ENCODE data around the gene NPAS4. TPM values are rescaled to one million over a fixed set of nuclear protein-coding genes. Genes with fewer than 3 reads are reported as not detected.

The NPAS4 gene
- total and polyA plus RNA-seq, 2 of the 4 experiments (the other 2 are of a cell fraction) = under 0.01 to 0.77 TPM

GRCh38 chr11:66454247-66454646, 33.4 kb downstream of the NPAS4 start:
- POLR2A ChIA-PET (ENCODE audit: unreplicated experiment) = no interaction called here

More at GRCh38 chr11:66454247-66454646, 33.4 kb downstream of the NPAS4 start:
- intact Hi-C loops (cut with micrococcal nuclease) (no loop called here), dilution Hi-C loops (cut with HindIII; ENCODE audit: low sequenced_read_pairs, unreplicated experiment) (no loop called here), in situ Hi-C loops (cut with MboI; ENCODE audit: low sequenced_read_pairs) (no loop called here)
- CTCF ChIA-PET = interaction anchor here (1.0 kb wide), 1 partner anchor 16 kb away, joined by 4 read pairs; the partner anchor contains the start of gene MRPL11
- Histone ChIP-seq H3K23ac (ENCODE audit: low read depth, low read length) (no peak overlapping the region), H3K56ac (ENCODE audit: extremely low read depth, insufficient read depth, low read length) (no peak overlapping the region), H3K9me3 (ENCODE audit: control insufficient read depth, insufficient read depth, low read length) (no peaks in the 10 kb centered on the region), H2AK5ac (ENCODE audit: low read depth, low read length) (no peak overlapping the region), H3K27ac (ENCODE audit: insufficient read depth, low read length) (no peak overlapping the region), H3K4me1 (ENCODE audit: control insufficient read depth, insufficient read depth, low read length) (0 out of 2 replicates have a peak, but pooled peaks cover 3% of the 10 kb centered on the region), H3K4ac (ENCODE audit: low read depth, low read length) (no peak overlapping the region), H2AFZ (replicated peaks; ENCODE audit: low read length, poor library complexity) (no peak overlapping the region), H3K18ac (ENCODE audit: low read depth, low read length) (no peak overlapping the region), H3K9ac (ENCODE audit: low read depth, low read length) (no peak overlapping the region), H3K4me3 (ENCODE audit: insufficient read depth, low read depth, low read length) (no peak overlapping the region), H3K36me3 (ENCODE audit: control insufficient read depth, insufficient read depth, low read length) (no peaks in the 10 kb centered on the region), H3K4me2 (ENCODE audit: low read depth, low read length) (no peak overlapping the region), H4K5ac (ENCODE audit: low read depth, low read length) (no peak overlapping the region), H2BK20ac (ENCODE audit: low read depth, low read length) (no peak overlapping the region), H2BK120ac (ENCODE audit: low read depth, low read length) (no peak overlapping the region), H3K9me1 (ENCODE audit: insufficient read depth, low read length) (no peaks in the 10 kb centered on the region), H2BK5ac (ENCODE audit: low read depth, low read length, poor library complexity, severe bottlenecking) (no peak overlapping the region), H4K91ac (ENCODE audit: insufficient read depth, low read depth, low read length) (no peak overlapping the region), H2AK9ac (replicated peaks; ENCODE audit: low read depth, low read length, poor library complexity) (no peak overlapping the region), H3K79me1 (ENCODE audit: low read depth in 1 of 2, low read length in 2 of 2) (no peaks in the 10 kb centered on the region), H3K27me3 (ENCODE audit: control insufficient read depth, insufficient read depth, low read length) (peaks cover 44% of the 10 kb centered on the region), H4K20me1 (ENCODE audit: insufficient read depth, low read length) (no peaks in the 10 kb centered on the region), H4K8ac (ENCODE audit: low read depth in 2 of 2, low read length in 2 of 2) (no peak overlapping the region), H2BK15ac (ENCODE audit: low read depth, low read length) (no peak overlapping the region), H3K14ac (replicated peaks; ENCODE audit: low read depth, low read length) (no peak overlapping the region)
- DNase-seq = no peak
- WGBS, 2 experiments (ENCODE audit: extremely low coverage in 2 of 2, insufficient read length in 1 of 2) = no CpG with 5 or more reads among the region's 6 CpGs
- ATAC-seq (ENCODE audit: low read depth) = no peak
- no TSS peak for BruUV-seq (replicated peaks)
- TF ChIP-seq NFE2L2 (IDR thresholded peaks at IDR 0.05; ENCODE audit: low read depth, low read length) = no peak
- no peak for TF ChIP-seq RFX5 (IDR thresholded peaks at IDR 0.05; ENCODE audit: low read depth, low read length)
- no peak for TF ChIP-seq RCOR1 (IDR thresholded peaks at IDR 0.05; ENCODE audit: insufficient replicate concordance, low read length)
- TF ChIP-seq ELK1 (IDR thresholded peaks at IDR 0.05; ENCODE audit: borderline replicate concordance, low read depth, low read length) = no peak
